SK-N-SH (cell line): ENCODE results near the gene ZSCAN25. TPM values are rescaled to one million over a fixed set of nuclear protein-coding genes. Genes with fewer than 3 reads are reported as not detected.

Experiments
- CTCF ChIA-PET: fragments of 300-600, 350-600 bp; formaldehyde crosslinking; extraction: SDS; loops from one replicate; lab custom pipeline; 2021; lab: Yijun Ruan, JAX
- POLR2A ChIA-PET: fragments of 350-600 bp; sonication (Branson Sonifier 250); formaldehyde crosslinking; extraction: SDS; loops from one replicate; lab custom pipeline; 2020; ENCODE audit warnings: antibody characterized with exemption, inconsistent platforms; lab: Yijun Ruan, JAX
- DNase-seq: peaks from one replicate; pipeline ENCODE4 v3.0.0; 2012
- H2AFZ ChIP-seq: fragments of 200-600 bp; sonication (generic); 2 replicates; pipeline ENCODE4 v1.8.1; 2016; ENCODE audit warnings: antibody characterized with exemption, mild to moderate bottlenecking, low read depth
- H3F3A ChIP-seq: fragments of 200-600 bp; sonication (generic); replicated peaks from 2 replicates; pipeline ENCODE3; 2016; ENCODE audit warnings: antibody characterized with exemption, mild to moderate bottlenecking; ENCODE audit not compliant: insufficient read depth
- H3K27ac ChIP-seq, 2 experiments: fragments of 200-500 bp in 1 of 2; fragments of 200-600 bp in 1 of 2; sonication (Bioruptor generic) in 1 of 2; sonication (generic), shearing (Covaris generic) in 1 of 2; 2 replicates each; pipeline versions ENCODE4 v1.5.1 to v1.6.1; 2014 to 2016; ENCODE audit warnings: low read depth in 2 of 2, inconsistent platforms in 1 of 2, low read length in 1 of 2, mild to moderate bottlenecking in 1 of 2, mixed read lengths in 1 of 2
- H3K27me3 ChIP-seq: fragments of 200-600 bp; sonication (generic), shearing (Covaris generic); 2 replicates; pipeline ENCODE4 v1.6.1; 2016; ENCODE audit warnings: mixed run types; ENCODE audit not compliant: insufficient read depth
- H3K36me3 ChIP-seq, 2 experiments: fragments of 200-500 bp in 1 of 2; fragments of 200-600 bp in 1 of 2; sonication (Bioruptor generic) in 1 of 2; sonication (generic) in 1 of 2; replicated peaks in 1 of 2; 2 replicates each; pipeline versions ENCODE3 to v1.5.1; 2014 to 2016; ENCODE audit warnings: low read length in 1 of 2, mild to moderate bottlenecking in 1 of 2; ENCODE audit not compliant: insufficient read depth in 2 of 2, control insufficient read depth in 1 of 2
- H3K4me1 ChIP-seq, 2 experiments: fragments of 200-500 bp in 1 of 2; fragments of 200-600 bp in 1 of 2; sonication (Bioruptor generic) in 1 of 2; sonication (generic), shearing (Covaris generic) in 1 of 2; 2 replicates each; pipeline versions ENCODE4 v1.5.1 to v1.6.1; 2014 to 2016; ENCODE audit warnings: low read depth in 1 of 2, low read length in 1 of 2, mixed run types in 1 of 2; ENCODE audit not compliant: insufficient read depth in 2 of 2, control insufficient read depth in 1 of 2
- H3K4me2 ChIP-seq: fragments of 200-600 bp; sonication (generic), shearing (Covaris generic); 2 replicates; pipeline ENCODE4 v1.6.1; 2017; ENCODE audit warnings: mixed run types
- H3K4me3 ChIP-seq, 2 experiments: fragments of 200-500 bp in 1 of 2; fragments of 200-600 bp in 1 of 2; sonication (Bioruptor generic) in 1 of 2; sonication (generic), shearing (Covaris generic) in 1 of 2; 2 replicates each; pipeline versions ENCODE4 v1.5.1 to v1.8.1; 2014 to 2016; ENCODE audit warnings: low read depth in 2 of 2, inconsistent platforms in 1 of 2, low read length in 1 of 2, mild to moderate bottlenecking in 1 of 2, mixed read lengths in 1 of 2, moderate library complexity in 1 of 2
- H3K79me2 ChIP-seq: fragments of 200-600 bp; sonication (generic); 2 replicates; pipeline ENCODE4 v1.8.1; 2017; ENCODE audit warnings: mild to moderate bottlenecking; ENCODE audit not compliant: insufficient read depth
- H3K9ac ChIP-seq: fragments of 200-600 bp; sonication (generic); 2 replicates; pipeline ENCODE4 v1.6.1; 2017; ENCODE audit warnings: mixed run types
- H3K9me2 ChIP-seq: fragments of 200-600 bp; sonication (generic); 2 replicates; pipeline ENCODE4 v1.6.1; 2017; ENCODE audit warnings: mixed run types
- H3K9me3 ChIP-seq: fragments of 200-600 bp; sonication (generic); 2 replicates; pipeline ENCODE4 v1.6.1; 2017; ENCODE audit warnings: mixed run types, mild to moderate bottlenecking, moderate library complexity
- H4K20me1 ChIP-seq: fragments of 200-600 bp; sonication (generic); 2 replicates; pipeline ENCODE4 v1.6.1; 2017; ENCODE audit warnings: mild to moderate bottlenecking, mixed run types; ENCODE audit not compliant: insufficient read depth
- EZH2phosphoT487 ChIP-seq: fragments of 200-600 bp; sonication (generic); IDR thresholded peaks from 2 replicates; pipeline ENCODE4 v1.6.1; 2017; ENCODE audit warnings: low read depth, mixed run types, mild to moderate bottlenecking, antibody characterized with exemption, moderate library complexity, borderline replicate concordance
- FOSL2 ChIP-seq: IDR thresholded peaks from 2 replicates; pipeline ENCODE4 v1.4.0; 2012; ENCODE audit warnings: low read depth, mild to moderate bottlenecking, moderate library complexity, borderline replicate concordance
- FOXM1 ChIP-seq: IDR thresholded peaks from 2 replicates; pipeline ENCODE4 v1.4.0; 2012; ENCODE audit warnings: low read depth, mild to moderate bottlenecking
- GABPA ChIP-seq: IDR thresholded peaks from 2 replicates; pipeline ENCODE4 v1.4.0; 2012; ENCODE audit warnings: low read depth, mild to moderate bottlenecking
- GATA2 ChIP-seq: sonication (generic); formaldehyde crosslinking; IDR thresholded peaks from 2 replicates; pipeline ENCODE4 v1.5.0; 2020; ENCODE audit warnings: mild to moderate bottlenecking, missing genetic modification reagents
- IRF3 ChIP-seq: fragments of 150-350 bp; IDR thresholded peaks from 2 replicates; pipeline ENCODE4 v1.6.1; 2016; ENCODE audit warnings: mild to moderate bottlenecking, low read depth, low read length
- JUND ChIP-seq: IDR thresholded peaks from 2 replicates; pipeline ENCODE4 v1.4.0; 2012
- MAX ChIP-seq: IDR thresholded peaks from 2 replicates; pipeline ENCODE4 v1.4.0; 2012; ENCODE audit warnings: low read depth
- MEF2A ChIP-seq: IDR thresholded peaks from 2 replicates; pipeline ENCODE4 v1.4.0; 2012; ENCODE audit warnings: low read depth, borderline replicate concordance
- MXI1 ChIP-seq: IDR thresholded peaks from 2 replicates; pipeline ENCODE4 v1.6.1; 2012; ENCODE audit warnings: mild to moderate bottlenecking, low read depth, low read length, improper control_type of control experiment
- NFIC ChIP-seq: IDR thresholded peaks from 2 replicates; pipeline ENCODE4 v1.4.0; 2012; ENCODE audit warnings: borderline replicate concordance
- NRF1 ChIP-seq: IDR thresholded peaks from 2 replicates; pipeline ENCODE4 v1.6.1; 2012; ENCODE audit warnings: low read depth, mild to moderate bottlenecking, low read length
- POLR2AphosphoS5 ChIP-seq: IDR thresholded peaks from 2 replicates; pipeline ENCODE4 v1.6.1; 2012; ENCODE audit warnings: low read depth, low read length
- RAD21 ChIP-seq: IDR thresholded peaks from 2 replicates; pipeline ENCODE4 v1.6.1; 2012; ENCODE audit warnings: mild to moderate bottlenecking, low read length
- RCOR1 ChIP-seq: fragments of 150-350 bp; IDR thresholded peaks from 2 replicates; pipeline ENCODE4 v1.6.1; 2017; ENCODE audit warnings: antibody characterized with exemption, low read length
- RFX5 ChIP-seq: IDR thresholded peaks from 2 replicates; pipeline ENCODE4 v1.6.1; 2012; ENCODE audit warnings: mild to moderate bottlenecking, improper control_type of control experiment, low read length
- RXRA ChIP-seq: IDR thresholded peaks from 2 replicates; pipeline ENCODE4 v1.4.0; 2012; ENCODE audit warnings: low read depth, mild to moderate bottlenecking, borderline replicate concordance
- SIN3A ChIP-seq: IDR thresholded peaks from 2 replicates; pipeline ENCODE4 v1.6.1; 2012; ENCODE audit warnings: low read depth, mild to moderate bottlenecking, low read length, moderate library complexity, borderline replicate concordance
- TAF1 ChIP-seq: IDR thresholded peaks from 2 replicates; pipeline ENCODE4 v1.6.1; 2012; ENCODE audit warnings: low read depth, mild to moderate bottlenecking, low read length, moderate library complexity, borderline replicate concordance
- TCF12 ChIP-seq: IDR thresholded peaks from 2 replicates; pipeline ENCODE4 v1.4.0; 2012
- TEAD4 ChIP-seq: IDR thresholded peaks from 2 replicates; pipeline ENCODE4 v1.4.0; 2012; ENCODE audit warnings: mild to moderate bottlenecking, borderline replicate concordance; ENCODE audit not compliant: insufficient read depth
- USF1 ChIP-seq: IDR thresholded peaks from 2 replicates; pipeline ENCODE4 v1.4.0; 2012; ENCODE audit warnings: low read depth, borderline replicate concordance
- YY1 ChIP-seq: IDR thresholded peaks from 2 replicates; pipeline ENCODE4 v1.4.0; 2012; ENCODE audit warnings: low read depth, mild to moderate bottlenecking
- WGBS: methylation state at CpG from one replicate; pipeline ENCODE4 v1.1.6; 2017; ENCODE audit warnings: low lambda C conversion rate; 5-methylcytosine and 5-hydroxymethylcytosine counted together
- polyA plus RNA-seq, 3 experiments: library from polyadenylated mRNA; depleted of rRNA; stranded (reverse); fragments of >200 nt; gene quantifications; 2 replicates each; pipeline ENCODE4 v1.2.3, GENCODE V29; 2012

ZSCAN25 gene
- polyA plus RNA-seq, 1 of the 3 experiments (the other 2 are of a cell fraction): 14.9 TPM

GRCh38 chr7:99625961-99626360 is 9.2 kb downstream of the ZSCAN25 start:
- Histone ChIP-seq H3K9ac (no peak overlapping the region), H3K27me3 (no peaks in the 10 kb centered on the region), H3K79me2 (peaks cover 10% of the 10 kb centered on the region), H2AFZ (no peak overlapping the region)
- TF ChIP-seq MXI1 (no peak), GABPA (no peak), NRF1 (no peak), IRF3 (no peak), RAD21 (no peak), RCOR1 (no peak), POLR2AphosphoS5 (no peak), MEF2A (no peak), NFIC (no peak), YY1 (no peak), TAF1 (no peak), MAX (no peak), RXRA (no peak), FOSL2 (no peak), JUND (no peak), SIN3A (no peak), RFX5 (no peak)
- TF ChIP-seq, all 33 proteins: peak for 0
- Histone ChIP-seq H4K20me1 (no peaks in the 10 kb centered on the region), H3K27ac (no peak overlapping the region), H3K9me3 (no peaks in the 10 kb centered on the region), H3K36me3 (peaks cover 70 to 96% of the 10 kb centered on the region in 2 experiments), H3F3A (peaks cover 6% of the 10 kb centered on the region), H3K4me1 (no peaks in the 10 kb centered on the region), H3K4me2 (no peak overlapping the region), H3K4me3 (no peak overlapping the region), H3K9me2 (no peaks in the 10 kb centered on the region)
- DNase-seq: no peak
- ChIA-PET CTCF (no interaction called here), POLR2A (no interaction called here)
- 100% methylated on average over 4 of the region's 4 CpGs for WGBS

GRCh38 chr7:99626661-99627060 is 9.9 kb downstream of the ZSCAN25 start:
- H3K9me3 ChIP-seq: no peaks in the 10 kb centered on the region
- no peak for TF ChIP-seq SIN3A
- no peak for TF ChIP-seq EZH2phosphoT487
- TF ChIP-seq TAF1: no peak
- no peak for TF ChIP-seq RXRA
- TF ChIP-seq MXI1: no peak
- TF ChIP-seq FOXM1: no peak
- TF ChIP-seq GATA2 (CRISPR knock-in tag): no peak
- TF ChIP-seq MAX: no peak
- TF ChIP-seq NRF1: no peak
- no peak for TF ChIP-seq USF1
- TF ChIP-seq TEAD4: no peak
- TF ChIP-seq TCF12: no peak
- TF ChIP-seq, all 33 proteins: peak for 0
- Histone ChIP-seq H2AFZ (no peak overlapping the region), H3K4me1 (no peaks in the 10 kb centered on the region), H3K9me2 (no peaks in the 10 kb centered on the region), H3K79me2 (peaks cover 9% of the 10 kb centered on the region; the same call in 1 of the 2 replicates), H3K36me3 (peaks cover 71 to 96% of the 10 kb centered on the region in 2 experiments), H3K27me3 (no peaks in the 10 kb centered on the region), H3K9ac (no peak overlapping the region), H3K27ac (no peak overlapping the region), H3F3A (peaks cover 12% of the 10 kb centered on the region), H4K20me1 (no peaks in the 10 kb centered on the region), H3K4me3 (no peak overlapping the region), H3K4me2 (no peak overlapping the region)
- DNase-seq: no peak
- CTCF ChIA-PET: interaction anchor here (1.0 kb wide), 2 partner anchors 10 to 11 kb away, joined by 4 to 6 read pairs; partner anchors contain the start of gene ZSCAN25
- POLR2A ChIA-PET: interaction anchor here (0.5 kb wide), 1 partner anchor 92 kb away, joined by 3 read pairs; no protein-coding TSS in a partner anchor
- 48% methylated on average over 1 of the region's 1 CpG for WGBS
